Stimulated activated naive CD8-positive, alpha-beta T cell treated with anti-CD3 and anti-CD28 coated beads, Interleukin-15, Interleukin-2, amounts not matched to agents 100 U/mL and 50 U/mL, for 24 hours (primary cell): ENCODE measurements around the gene CAPZA1.

Experiments
- ATAC-seq: fragments of 150-1000 bp; cut with Tn5 transposase; one replicate; pipeline ENCODE4 v1.10.0; 2021
- DNase-seq: peaks from one replicate; pipeline ENCODE4 v3.0.0; 2021

CAPZA1 gene

DNA sequence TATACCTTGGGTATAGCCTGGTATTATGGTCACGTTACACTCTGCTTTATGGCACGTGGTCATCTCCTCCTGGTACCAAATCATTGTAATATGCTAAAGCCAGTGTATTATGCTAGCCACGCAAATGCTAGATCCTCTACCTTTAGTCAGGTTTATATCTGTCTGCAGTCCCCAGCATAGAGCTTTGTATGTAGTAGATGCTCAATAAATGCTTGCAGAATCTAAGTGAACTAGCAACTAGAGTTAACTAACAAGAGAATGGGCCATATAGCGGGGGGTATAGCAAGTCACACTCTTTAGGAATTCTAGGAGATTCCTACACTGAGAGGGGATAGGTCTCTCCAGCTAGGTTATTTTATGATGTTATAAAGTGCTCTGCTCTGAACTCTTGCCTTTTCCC lies 57.9 kb downstream of the CAPZA1 start:
- DNase-seq (no peak), ATAC-seq (no peak)

DNA sequence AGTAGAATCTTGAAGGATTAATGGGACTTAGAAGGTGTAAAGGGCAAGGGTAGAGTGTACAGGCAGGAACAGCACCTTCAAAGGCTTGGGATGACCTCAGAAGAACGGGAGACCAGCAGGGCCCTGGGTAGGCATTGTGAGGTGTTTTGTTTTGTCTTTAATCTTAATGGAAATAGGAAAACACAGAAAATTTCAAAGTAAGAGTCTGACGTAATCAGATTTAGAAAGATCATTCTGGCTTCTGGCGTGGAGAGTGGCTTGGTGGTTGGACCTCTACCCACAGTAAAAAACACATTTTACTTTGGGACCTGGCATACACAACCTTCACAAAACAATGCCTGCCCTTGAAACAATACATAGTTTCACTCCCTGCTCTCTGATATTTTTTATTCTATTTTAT lies 59.0 kb downstream of the CAPZA1 start:
- ATAC-seq (no peak), DNase-seq (no peak)

DNA sequence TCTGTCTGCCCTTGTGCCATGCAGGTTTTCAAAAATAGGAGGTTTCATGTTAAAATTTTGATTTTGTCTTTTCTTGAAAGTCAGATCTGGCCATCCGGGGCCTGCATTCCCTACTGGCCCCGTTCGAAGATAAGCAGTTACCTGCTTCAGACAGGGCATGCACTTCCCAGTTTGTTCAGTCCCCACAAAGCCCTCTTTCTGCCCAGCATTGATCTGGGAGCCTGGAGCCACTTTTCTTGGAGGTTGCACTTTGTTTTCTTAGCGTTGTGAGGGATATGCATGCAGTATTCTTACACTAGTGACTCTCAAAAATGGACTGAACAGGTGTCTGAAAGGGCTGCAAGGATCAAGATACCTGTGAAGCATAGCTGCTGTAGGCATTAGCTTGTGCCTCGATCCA lies 66.3 kb downstream of the CAPZA1 start:
- DNase-seq (no peak), ATAC-seq (no peak)

DNA sequence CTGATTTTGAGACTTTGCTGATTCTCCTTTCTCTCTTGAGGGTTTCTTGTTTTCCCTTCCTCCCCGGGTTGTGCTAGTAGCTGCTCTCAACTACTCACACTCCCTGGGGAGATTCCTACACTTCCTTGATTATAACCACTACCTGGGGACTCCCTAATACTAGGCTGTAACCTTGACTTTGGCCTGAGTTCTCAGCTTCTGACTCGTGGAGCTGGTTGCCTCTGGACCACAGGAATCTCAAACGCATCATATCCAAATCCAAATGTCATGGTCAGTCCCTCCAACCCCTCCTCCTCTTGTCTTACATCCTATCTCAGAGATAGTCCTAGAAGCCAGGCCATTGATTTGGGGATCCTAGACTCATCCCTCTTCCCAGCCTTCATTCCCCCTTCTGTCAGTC lies 66.8 kb downstream of the CAPZA1 start:
- no peak for DNase-seq
- no peak for ATAC-seq

GRCh38 chr1:112686835-112687234 lies 67.2 kb downstream of the CAPZA1 start:
- ATAC-seq (no peak), DNase-seq (no peak)

- DNase-seq (no peak), ATAC-seq (no peak)
Measured at GRCh38 chr1:112687361-112687760, 67.7 kb downstream of the CAPZA1 start.

GRCh38 chr1:112687785-112688496 lies 68.3 kb downstream of the CAPZA1 start:
- ATAC-seq, result no peak
- no peak for DNase-seq

DNA sequence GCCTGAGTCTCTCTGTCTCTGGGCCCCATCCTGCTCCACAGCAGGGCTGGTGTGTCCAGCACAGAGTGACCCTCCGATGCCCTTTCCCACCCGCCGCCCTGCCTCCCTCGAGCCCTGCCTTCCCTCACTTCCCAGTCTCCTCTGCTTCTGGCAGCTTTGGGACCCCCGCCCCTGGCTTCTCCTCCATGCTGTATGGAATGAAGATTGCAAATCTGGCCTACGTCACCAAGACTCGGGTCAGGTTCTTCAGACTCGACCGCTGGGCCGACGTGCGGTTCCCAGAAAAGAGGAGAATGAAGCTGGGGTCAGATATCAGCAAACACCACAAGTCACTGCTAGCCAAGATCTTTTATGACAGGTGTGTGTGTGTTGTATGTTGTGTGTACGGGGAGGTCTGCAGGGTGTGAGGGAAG lies 69.2 kb downstream of the CAPZA1 start:
- DNase-seq, result no peak
- ATAC-seq, result no peak

DNA sequence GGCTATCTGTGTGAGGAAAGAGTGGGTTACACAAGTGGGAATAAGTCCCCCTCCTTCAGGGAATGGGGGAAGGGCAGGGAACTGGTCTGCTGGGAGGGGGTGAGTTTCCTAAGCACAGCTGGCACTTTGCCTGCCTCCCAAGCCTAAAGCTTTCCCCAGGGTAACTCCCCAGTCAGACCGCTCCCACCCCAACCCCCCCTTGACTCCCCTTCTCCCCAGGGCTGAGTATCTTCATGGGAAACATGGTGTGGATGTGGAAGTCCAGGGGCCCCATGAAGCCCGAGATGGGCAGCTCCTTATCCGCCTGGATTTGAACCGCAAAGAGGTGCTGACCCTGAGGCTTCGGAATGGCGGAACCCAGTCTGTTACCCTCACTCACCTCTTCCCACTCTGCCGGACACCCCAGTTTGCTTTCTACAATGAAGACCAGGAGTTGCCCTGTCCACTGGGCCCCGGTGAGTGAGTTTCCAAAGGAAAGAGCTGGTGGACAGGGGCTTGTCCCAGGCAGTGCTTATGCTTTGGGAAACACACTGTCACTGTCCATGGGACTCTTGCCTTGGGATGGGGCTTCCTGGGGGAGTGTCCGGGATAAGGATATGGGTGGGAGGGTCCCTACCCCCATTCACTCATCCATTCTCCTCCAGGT lies 69.7 kb downstream of the CAPZA1 start:
- DNase-seq, result no peak
- no peak for ATAC-seq

DNA sequence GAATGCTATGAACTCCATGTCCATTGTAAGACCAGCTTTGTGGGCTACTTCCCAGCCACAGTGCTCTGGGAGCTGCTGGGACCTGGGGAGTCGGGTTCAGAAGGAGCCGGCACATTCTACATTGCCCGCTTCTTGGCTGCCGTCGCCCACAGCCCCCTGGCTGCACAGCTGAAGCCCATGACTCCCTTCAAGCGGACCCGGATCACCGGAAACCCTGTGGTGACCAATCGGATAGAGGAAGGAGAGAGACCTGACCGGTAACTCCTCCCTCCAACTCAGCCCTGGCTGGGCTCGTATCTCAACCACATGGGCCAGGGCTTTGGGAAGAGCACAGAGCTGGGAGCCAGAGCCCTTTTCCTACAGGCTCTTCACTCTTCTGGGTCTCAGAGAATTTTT lies 70.2 kb downstream of the CAPZA1 start:
- DNase-seq (no peak), ATAC-seq (no peak)

DNA sequence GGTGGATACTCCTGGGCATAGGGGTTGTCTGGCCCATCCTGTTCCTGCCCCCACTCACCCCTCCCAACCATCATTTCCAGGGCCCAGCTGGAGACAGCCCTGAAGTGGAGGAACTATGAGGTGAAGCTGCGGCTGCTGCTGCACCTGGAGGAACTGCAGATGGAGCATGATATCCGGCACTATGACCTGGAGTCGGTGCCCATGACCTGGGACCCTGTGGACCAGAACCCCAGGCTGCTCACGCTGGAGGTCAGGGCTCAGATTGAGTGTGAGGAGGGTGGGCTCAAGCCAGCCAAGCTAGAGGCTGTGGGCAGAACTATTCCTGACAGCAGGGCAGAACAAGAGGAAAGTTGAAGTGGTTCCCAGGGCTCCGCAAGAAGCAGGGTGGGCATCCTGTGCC lies 73.0 kb downstream of the CAPZA1 start:
- ATAC-seq (no peak), DNase-seq (no peak)

DNA sequence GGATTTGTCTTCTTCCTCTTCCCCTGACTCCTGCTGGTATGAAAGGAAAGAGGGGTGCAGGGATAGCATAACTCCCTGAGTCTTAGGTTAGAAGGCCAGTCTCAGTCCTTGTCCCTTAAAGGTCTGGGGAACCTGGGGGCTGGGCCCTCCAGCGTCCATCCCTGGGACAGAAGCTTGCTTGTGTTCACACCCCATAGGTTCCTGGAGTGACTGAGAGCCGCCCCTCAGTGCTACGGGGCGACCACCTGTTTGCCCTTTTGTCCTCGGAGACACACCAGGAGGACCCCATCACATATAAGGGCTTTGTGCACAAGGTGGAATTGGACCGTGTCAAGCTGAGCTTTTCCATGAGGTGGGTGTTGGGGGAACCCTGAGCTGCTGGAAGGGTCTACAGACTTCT lies 74.2 kb downstream of the CAPZA1 start:
- DNase-seq (no peak), ATAC-seq (no peak)

GRCh38 chr1:112694363-112694929 lies 74.8 kb downstream of the CAPZA1 start:
- DNase-seq (no peak), ATAC-seq (no peak)

DNA sequence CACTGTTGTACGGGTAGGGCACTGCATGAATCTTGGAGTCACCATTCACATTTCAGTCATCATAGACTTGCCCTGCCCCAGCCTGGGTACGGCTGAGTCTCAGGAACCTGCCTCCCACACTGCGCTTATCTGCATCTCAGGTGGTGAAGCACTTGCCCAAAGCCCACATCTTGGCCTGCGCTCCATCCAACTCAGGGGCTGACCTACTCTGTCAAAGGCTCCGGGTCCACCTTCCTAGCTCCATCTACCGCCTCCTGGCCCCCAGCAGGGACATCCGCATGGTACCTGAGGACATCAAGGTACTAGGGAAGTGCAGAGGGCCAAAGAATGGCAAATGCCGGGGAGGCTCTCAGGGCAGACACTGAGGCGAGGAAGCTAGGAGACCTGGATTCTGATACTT lies 75.6 kb downstream of the CAPZA1 start:
- no peak for DNase-seq
- no peak for ATAC-seq

DNA sequence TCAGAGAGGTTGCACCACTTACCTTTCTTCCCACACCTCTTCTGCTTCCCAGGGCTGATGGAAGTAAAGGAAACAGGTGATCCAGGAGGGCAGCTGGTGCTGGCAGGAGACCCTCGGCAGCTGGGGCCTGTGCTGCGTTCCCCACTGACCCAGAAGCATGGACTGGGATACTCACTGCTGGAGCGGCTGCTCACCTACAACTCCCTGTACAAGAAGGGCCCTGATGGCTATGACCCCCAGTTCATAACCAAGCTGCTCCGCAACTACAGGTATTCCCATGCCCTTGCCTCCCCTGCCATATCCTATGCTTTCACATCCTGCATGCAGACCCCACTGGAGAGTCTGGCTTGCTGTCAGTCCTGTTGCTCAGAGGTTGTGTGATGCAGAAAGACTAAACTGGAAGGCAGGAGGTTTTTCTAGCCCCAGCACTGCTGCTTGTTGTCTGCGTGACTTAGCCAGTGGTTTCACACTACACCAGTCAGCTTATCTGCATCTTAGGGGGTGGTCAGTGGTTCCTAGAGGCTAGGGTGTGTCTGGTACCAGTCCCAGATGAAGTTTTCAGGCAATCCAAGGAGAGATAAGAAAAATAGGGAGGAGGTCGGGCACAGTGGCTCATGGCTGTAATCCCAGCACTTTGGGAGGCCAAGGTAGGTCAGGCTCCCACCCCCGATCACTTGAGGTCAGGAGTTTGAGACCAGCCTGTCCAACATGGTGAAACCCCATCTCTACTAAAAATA lies 77.1 kb downstream of the CAPZA1 start:
- DNase-seq, result no peak
- no peak for ATAC-seq

DNA sequence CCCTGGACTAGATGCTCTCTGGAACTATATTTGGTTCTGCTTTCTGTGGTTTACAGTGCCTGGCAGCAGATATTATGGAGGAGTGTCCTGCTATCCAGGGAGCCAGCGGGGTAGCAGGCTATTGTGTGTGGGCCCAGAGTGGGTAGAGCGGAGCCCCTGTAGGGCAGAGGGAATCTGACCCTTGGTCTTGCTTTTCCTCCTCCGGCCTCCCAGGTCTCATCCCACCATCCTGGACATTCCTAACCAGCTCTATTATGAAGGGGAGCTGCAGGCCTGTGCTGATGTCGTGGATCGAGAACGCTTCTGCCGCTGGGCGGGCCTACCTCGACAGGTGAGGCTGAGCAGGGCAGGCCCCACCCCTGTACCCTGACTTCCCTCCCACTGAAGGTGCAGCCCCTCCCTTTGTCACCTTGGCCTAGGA lies 78.2 kb downstream of the CAPZA1 start:
- no peak for ATAC-seq
- no peak for DNase-seq

- no peak for DNase-seq
- ATAC-seq, result no peak
Measured at GRCh38 chr1:112698366-112699310, 79.0 kb downstream of the CAPZA1 start.

DNA sequence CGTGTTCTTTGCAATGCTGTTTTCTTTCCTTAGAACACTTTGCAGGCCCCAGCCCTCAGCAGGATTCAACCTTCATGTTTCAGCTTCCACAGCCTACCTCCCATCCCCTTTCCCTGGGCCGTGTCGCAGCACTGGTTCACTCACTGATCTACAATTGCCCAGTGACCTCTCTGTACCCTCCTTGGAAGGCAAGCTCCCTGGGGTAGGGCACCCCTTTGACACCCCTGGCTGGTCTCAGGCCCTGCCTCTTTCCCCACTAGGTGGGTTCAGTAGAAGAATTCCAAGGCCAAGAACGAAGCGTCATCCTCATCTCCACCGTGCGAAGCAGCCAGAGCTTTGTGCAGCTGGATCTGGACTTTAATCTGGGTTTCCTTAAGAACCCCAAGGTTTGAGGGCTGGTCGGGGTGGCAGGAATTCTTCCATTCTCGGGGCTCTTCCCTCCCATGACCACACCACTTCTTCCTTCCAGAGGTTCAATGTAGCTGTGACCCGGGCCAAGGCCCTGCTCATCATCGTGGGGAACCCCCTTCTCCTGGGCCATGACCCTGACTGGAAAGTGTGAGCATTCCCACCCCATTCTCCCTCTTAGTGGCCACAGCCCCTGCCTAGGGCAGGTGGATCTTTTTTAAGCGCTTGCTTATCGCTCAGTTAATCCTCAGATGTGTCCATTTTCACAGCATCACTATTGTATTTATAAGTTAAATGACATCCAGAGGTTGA lies 80.0 kb downstream of the CAPZA1 start:
- ATAC-seq, result peak; percentile 51
- DNase-seq, result no peak

- ATAC-seq, result peak; percentile 16
- peak; percentile 85 for DNase-seq
Measured at GRCh38 chr1:112700290-112701226, 80.9 kb downstream of the CAPZA1 start.
